Smooth muscle cell (in vitro differentiated cells): ENCODE measurements around the gene OR6V1. TPM values are rescaled to one million over a fixed set of nuclear protein-coding genes. Genes with fewer than 3 reads are reported as not detected.
"Not testable (repeated sequence)": the region's sequence is repeated elsewhere in the genome, so short reads cannot be mapped to it uniquely, and the experiment has no call there.

Source experiments
- DNase-seq: peaks from one replicate; lab custom pipeline; 2025; ENCODE audit not compliant: unreplicated experiment; lab: John Stamatoyannopoulos, UW
- H2AFZ ChIP-seq: fragments of 200-600 bp; sonication (generic); 2 replicates; pipeline ENCODE4 v1.6.0; 2016; ENCODE audit warnings: antibody characterized with exemption, low read depth, mild to moderate bottlenecking
- H3F3A ChIP-seq: fragments of 200-600 bp; sonication (generic); 2 replicates; pipeline ENCODE4 v1.6.0; 2017; ENCODE audit warnings: antibody characterized with exemption, low read depth
- H3K27ac ChIP-seq: fragments of 200-600 bp; sonication (generic); 2 replicates; pipeline ENCODE4 v1.5.1; 2016; ENCODE audit warnings: low read depth, mild to moderate bottlenecking
- H3K27me3 ChIP-seq: fragments of 200-600 bp; sonication (generic); 2 replicates; pipeline ENCODE4 v1.6.1; 2016; ENCODE audit warnings: low read depth, mild to moderate bottlenecking
- H3K36me3 ChIP-seq: fragments of 200-600 bp; sonication (generic); 2 replicates; pipeline ENCODE4 v1.5.1; 2016; ENCODE audit warnings: low read depth
- H3K4me1 ChIP-seq: fragments of 200-600 bp; sonication (generic); 2 replicates; pipeline ENCODE4 v1.5.1; 2016; ENCODE audit warnings: low read depth
- H3K4me2 ChIP-seq: fragments of 200-600 bp; sonication (generic); 2 replicates; pipeline ENCODE4 v1.6.0; 2016; ENCODE audit warnings: mild to moderate bottlenecking
- H3K4me3 ChIP-seq: fragments of 200-600 bp; sonication (generic); 2 replicates; pipeline ENCODE4 v1.5.1; 2016; ENCODE audit warnings: mild to moderate bottlenecking
- H3K79me2 ChIP-seq: fragments of 200-600 bp; sonication (generic); 2 replicates; pipeline ENCODE4 v1.6.0; 2016; ENCODE audit warnings: low read depth, mild to moderate bottlenecking
- H3K9ac ChIP-seq: fragments of 200-600 bp; sonication (generic); 2 replicates; pipeline ENCODE4 v1.6.0; 2016; ENCODE audit warnings: low read depth
- H3K9me3 ChIP-seq: fragments of 200-600 bp; sonication (generic); replicated peaks from 2 replicates; pipeline ENCODE4 v1.5.1; 2016; ENCODE audit warnings: low read depth
- H4K20me1 ChIP-seq: fragments of 200-600 bp; sonication (generic); 2 replicates; pipeline ENCODE4 v1.6.0; 2016; ENCODE audit warnings: low read depth
- WGBS: methylation state at CpG from one replicate; pipeline ENCODE4 v1.1.7; 2016; ENCODE audit warnings: low lambda C conversion rate; 5-methylcytosine and 5-hydroxymethylcytosine counted together
- polyA plus RNA-seq: library from polyadenylated mRNA; unstranded; fragments of >200 nt; fragmentation: Nextera tagmentation; extraction: Ambion mirVana; gene quantifications from 2 replicates; pipeline ENCODE4 v1.2.1, GENCODE V29; 2016
- total RNA-seq: library from RNA; depleted of rRNA; stranded (reverse); fragments of >200 nt; gene quantifications from 2 replicates; pipeline ENCODE4 v1.2.3, GENCODE V29; 2014
- TF ChIP-seq, protein P1 (sequence below): fragments of 200-600 bp; sonication (generic); IDR thresholded peaks from 2 replicates; pipeline ENCODE4 v1.5.1; 2017; ENCODE audit warnings: borderline replicate concordance, mild to moderate bottlenecking, antibody characterized with exemption; ENCODE audit not compliant: insufficient read depth, poor library complexity, severe bottlenecking

The OR6V1 gene
- total and polyA plus RNA-seq, 2 experiments from 2014 or later, result not detected

DNA sequence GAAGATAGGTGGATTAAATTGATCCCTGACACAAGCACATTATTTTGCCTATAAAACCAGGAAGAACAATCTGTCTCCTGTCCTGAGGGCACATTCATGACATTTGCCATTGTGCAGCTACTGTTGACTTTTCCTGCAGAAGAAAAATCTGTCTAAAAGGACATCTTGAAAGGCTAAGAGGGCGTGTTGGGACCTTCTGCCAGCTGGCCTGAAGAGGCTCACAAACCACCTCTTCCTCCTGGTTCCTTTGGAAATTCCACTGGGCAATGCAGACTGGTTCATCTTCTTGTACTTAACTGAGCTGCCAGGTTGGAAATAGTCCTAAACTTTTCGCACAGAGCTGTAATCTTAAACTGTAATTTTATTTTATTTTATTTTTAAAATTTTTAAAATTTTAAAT lies 44.0 kb downstream of the OR6V1 start:
- Histone ChIP-seq H3K36me3 (no peaks in the 10 kb centered on the region), H3K9ac (no peak overlapping the region), H3K4me2 (no peak overlapping the region), H3K27ac (no peak overlapping the region), H3K79me2 (no peaks in the 10 kb centered on the region), H3F3A (no peaks in the 10 kb centered on the region), H3K4me3 (no peak overlapping the region), H4K20me1 (no peaks in the 10 kb centered on the region), H3K9me3 (peaks cover 11% of the 10 kb centered on the region), H2AFZ (no peak overlapping the region), H3K4me1 (no peaks in the 10 kb centered on the region), H3K27me3 (no peaks in the 10 kb centered on the region)
- DNase-seq, result no peak
- 85% methylated on average over 2 of the region's 2 CpGs for WGBS
- TF ChIP-seq, protein P1, sequence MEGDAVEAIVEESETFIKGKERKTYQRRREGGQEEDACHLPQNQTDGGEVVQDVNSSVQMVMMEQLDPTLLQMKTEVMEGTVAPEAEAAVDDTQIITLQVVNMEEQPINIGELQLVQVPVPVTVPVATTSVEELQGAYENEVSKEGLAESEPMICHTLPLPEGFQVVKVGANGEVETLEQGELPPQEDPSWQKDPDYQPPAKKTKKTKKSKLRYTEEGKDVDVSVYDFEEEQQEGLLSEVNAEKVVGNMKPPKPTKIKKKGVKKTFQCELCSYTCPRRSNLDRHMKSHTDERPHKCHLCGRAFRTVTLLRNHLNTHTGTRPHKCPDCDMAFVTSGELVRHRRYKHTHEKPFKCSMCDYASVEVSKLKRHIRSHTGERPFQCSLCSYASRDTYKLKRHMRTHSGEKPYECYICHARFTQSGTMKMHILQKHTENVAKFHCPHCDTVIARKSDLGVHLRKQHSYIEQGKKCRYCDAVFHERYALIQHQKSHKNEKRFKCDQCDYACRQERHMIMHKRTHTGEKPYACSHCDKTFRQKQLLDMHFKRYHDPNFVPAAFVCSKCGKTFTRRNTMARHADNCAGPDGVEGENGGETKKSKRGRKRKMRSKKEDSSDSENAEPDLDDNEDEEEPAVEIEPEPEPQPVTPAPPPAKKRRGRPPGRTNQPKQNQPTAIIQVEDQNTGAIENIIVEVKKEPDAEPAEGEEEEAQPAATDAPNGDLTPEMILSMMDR, result no peak

DNA sequence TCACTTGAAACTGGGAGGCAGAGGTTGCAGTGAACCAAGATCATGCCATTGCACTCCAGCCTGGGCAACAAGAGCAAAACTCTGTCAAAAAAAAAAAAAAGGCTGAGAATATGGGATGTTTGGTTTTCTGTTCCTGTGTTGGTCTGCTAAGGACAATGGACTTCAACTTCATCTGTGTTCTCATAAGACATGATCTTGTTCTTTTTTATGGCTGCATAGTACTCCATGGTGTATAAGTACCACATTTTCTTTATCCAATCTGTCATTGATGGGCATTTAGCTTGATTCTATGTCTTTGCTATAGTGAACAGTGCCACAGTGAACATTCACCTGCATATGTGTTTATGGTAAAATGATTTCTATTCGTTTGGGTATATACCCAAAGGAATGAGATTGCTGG lies 47.4 kb downstream of the OR6V1 start:
- H3K4me1 ChIP-seq, H3K4me3 ChIP-seq, H3K9ac ChIP-seq, H3K79me2 ChIP-seq, H3K36me3 ChIP-seq, H3K4me2 ChIP-seq, H2AFZ ChIP-seq, H3F3A ChIP-seq, H4K20me1 ChIP-seq, H3K27ac ChIP-seq, DNase-seq, H3K27me3 ChIP-seq: not testable (repeated sequence)
- WGBS, result 87% methylated on average over 1 of the region's 1 CpG
- H3K9me3 ChIP-seq, result peaks cover 11% of the 10 kb centered on the region

Other genes starting within 250 kb of the OR6V1 start
- gene EPHB6, start 197.3 kb upstream of the OR6V1 start, total RNA-seq, result 4.8 and 15.9 TPM in 2 replicates
- 12.6 and 21.1 TPM in 2 replicates for gene EPHB6, start 197.3 kb upstream of the OR6V1 start, polyA plus RNA-seq
- under 0.01 TPM in 1 of 2 replicates, not detected in the other for gene TRPV6, start 166.6 kb upstream of the OR6V1 start, total RNA-seq
- 0.17 and 0.60 TPM in 2 replicates for gene TRPV6, start 166.6 kb upstream of the OR6V1 start, polyA plus RNA-seq
- gene TRPV5, start 118.6 kb upstream of the OR6V1 start, total RNA-seq, result not detected in 2 replicates
- not detected in 2 replicates for gene TRPV5, start 118.6 kb upstream of the OR6V1 start, polyA plus RNA-seq
- gene LLCFC1, start 112.9 kb upstream of the OR6V1 start, total RNA-seq, result not detected in 2 replicates
- not detected in 2 replicates for gene LLCFC1, start 112.9 kb upstream of the OR6V1 start, polyA plus RNA-seq
- gene KEL, start 90.0 kb upstream of the OR6V1 start, total RNA-seq, result 0.09 and 0.94 TPM in 2 replicates
- gene KEL, start 90.0 kb upstream of the OR6V1 start, polyA plus RNA-seq, result 0.56 TPM in 1 of 2 replicates, not detected in the other
- gene OR9A2, start 25.2 kb upstream of the OR6V1 start, total RNA-seq, result 0.45 and 0.72 TPM in 2 replicates
- gene OR9A2, start 25.2 kb upstream of the OR6V1 start, polyA plus RNA-seq, result not detected in 2 replicates
- gene PIP, start 79.7 kb downstream of the OR6V1 start, total RNA-seq, result not detected in 2 replicates
- gene PIP, start 79.7 kb downstream of the OR6V1 start, polyA plus RNA-seq, result not detected in 2 replicates
- not detected in 2 replicates for gene TAS2R39, start 131.1 kb downstream of the OR6V1 start, total RNA-seq
- not detected in 2 replicates for gene TAS2R39, start 131.1 kb downstream of the OR6V1 start, polyA plus RNA-seq
- not detected in 2 replicates for gene TAS2R40, start 169.7 kb downstream of the OR6V1 start, total RNA-seq
- gene TAS2R40, start 169.7 kb downstream of the OR6V1 start, polyA plus RNA-seq, result not detected in 2 replicates
- gene GSTK1, start 211.1 kb downstream of the OR6V1 start, total RNA-seq, result 102 and 158 TPM in 2 replicates
- gene GSTK1, start 211.1 kb downstream of the OR6V1 start, polyA plus RNA-seq, result 105 and 136 TPM in 2 replicates
- 0.99 and 9.1 TPM in 2 replicates for gene TMEM139, start 232.6 kb downstream of the OR6V1 start, total RNA-seq
- gene TMEM139, start 232.6 kb downstream of the OR6V1 start, polyA plus RNA-seq, result 0.93 and 4.0 TPM in 2 replicates
- gene CASP2, start 236.0 kb downstream of the OR6V1 start, total RNA-seq, result 13.4 and 22.0 TPM in 2 replicates
- gene CASP2, start 236.0 kb downstream of the OR6V1 start, polyA plus RNA-seq, result 8.1 and 10.7 TPM in 2 replicates